ENCODE results near the gene PSMD8.

Gene PSMD8

DNA sequence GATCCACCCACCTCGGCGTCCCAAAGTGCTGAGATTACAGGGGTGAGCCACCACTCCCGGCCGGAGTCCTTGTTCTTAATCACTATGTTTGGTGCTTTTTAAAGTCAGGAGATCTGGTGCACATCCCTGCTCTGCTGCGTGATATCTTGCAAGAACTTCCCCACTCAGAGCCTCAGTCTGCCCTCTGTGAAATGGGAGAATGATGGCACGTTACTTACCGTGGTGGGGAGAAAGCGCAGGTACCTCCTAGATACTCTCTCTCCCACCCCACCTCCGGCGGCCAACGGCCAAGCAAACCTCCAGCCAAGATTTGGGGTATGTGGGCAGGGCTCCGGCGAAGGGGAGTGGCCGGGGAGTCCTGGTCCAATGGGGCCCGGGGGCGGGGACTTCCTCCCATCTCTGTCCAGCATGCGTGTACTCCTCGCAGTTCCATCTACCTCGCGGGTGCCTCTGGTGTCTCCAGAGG is 58.9 kb downstream of the PSMD8 start, which contains the start of gene RYR1:
RYR1 (plus strand) TSS at position 424 of the 466 bp plus-strand sequence. CDS start 139 bp downstream, outside the sequence.
- Histone ChIP-seq H3K9ac (ENCODE audit: low read depth, low read length, poor library complexity) (no peak within 1 kb of the TSS), H3K4me3 (ENCODE audit: low read length in 2 of 2) (peak within 1 kb of the TSS; percentile 8 to 48)

More for the DNA sequence above, 58.9 kb downstream of the PSMD8 start, which contains the start of gene RYR1:
- no peak within 1 kb of the TSS for H2BK12ac ChIP-seq (ENCODE audit: low read length)
- H3K4me1 ChIP-seq (ENCODE audit: control insufficient read depth in 2 of 2, insufficient read depth in 1 of 2, low read depth in 1 of 2, low read length in 2 of 2): peaks cover 11 to 15% of the 10 kb centered on the region in 2 donors
- H2BK120ac ChIP-seq (ENCODE audit: low read depth, low read length): no peak within 1 kb of the TSS
- peaks cover 0 to 6% (median 0%) of the 10 kb centered on the region in 3 experiments for H3K27me3 ChIP-seq (ENCODE audit: control insufficient read depth in 3 of 3, insufficient read depth in 3 of 3, low read depth in 1 of 3, low read length in 3 of 3)
- no peaks in the 10 kb centered on the region for H3K79me1 ChIP-seq (ENCODE audit: low read depth, low read length)
- H2AFZ ChIP-seq (ENCODE audit: low read length): peak within 1 kb of the TSS; percentile 77
- no peaks in the 10 kb centered on the region for H3K9me3 ChIP-seq (replicated peaks in 1 of 2; ENCODE audit: control insufficient read depth in 2 of 2, insufficient read depth in 1 of 2, low read depth in 1 of 2, low read length in 2 of 2)
- H2BK15ac ChIP-seq (ENCODE audit: low read length): no peak within 1 kb of the TSS
- no peak within 1 kb of the TSS for H2BK5ac ChIP-seq (ENCODE audit: low read length)
- peak within 1 kb of the TSS; percentile 75 for H3K4me2 ChIP-seq (ENCODE audit: insufficient read depth, low read length, poor library complexity, severe bottlenecking)
- no peak within 1 kb of the TSS for H3K4ac ChIP-seq (ENCODE audit: low read length)
- no peak within 1 kb of the TSS for H3K23ac ChIP-seq (ENCODE audit: low read depth, low read length, poor library complexity)
- H3K27ac ChIP-seq (replicated peaks; ENCODE audit: low read length): no peak within 1 kb of the TSS
- H3K18ac ChIP-seq (ENCODE audit: low read length): no peak within 1 kb of the TSS
- no peak within 1 kb of the TSS for H4K8ac ChIP-seq (ENCODE audit: low read depth, low read length)
- H3K14ac ChIP-seq (ENCODE audit: low read length): no peak within 1 kb of the TSS
- peak; percentile 68 for DNase-seq (ENCODE audit: low spot score)
- no peaks in the 10 kb centered on the region for H3K36me3 ChIP-seq (replicated peaks in 1 of 2; ENCODE audit: control insufficient read depth in 2 of 2, insufficient read depth in 2 of 2, low read length in 2 of 2)
- no peak within 1 kb of the TSS for H2AK5ac ChIP-seq (ENCODE audit: low read depth, low read length)
- WGBS, 2 donors (ENCODE audit: extremely low coverage in 2 of 2, insufficient read length in 2 of 2, insufficient replicate concordance in 1 of 2): no CpG with 5 or more reads among the region's 20 CpGs
- H4K91ac ChIP-seq (ENCODE audit: low read depth, low read length, poor library complexity): no peak within 1 kb of the TSS

Data from neuronal stem cell (in vitro differentiated cells).